CD4-positive, alpha-beta memory T cell (primary cell): ENCODE results near the gene TELO2. TPM values are rescaled to one million over a fixed set of nuclear protein-coding genes. Genes with fewer than 3 reads are reported as not detected.
A peak's percentile ranks its signal among the peaks of the same experiment; 100 is the strongest.

Experiments used
- CTCF ChIA-PET: fragments of 350-600 bp; sonication (Branson Sonifier 250); formaldehyde crosslinking; loops from one replicate; lab custom pipeline; 2021; ENCODE audit warnings: inconsistent platforms; ENCODE audit not compliant: partially characterized antibody; lab: Charles Lee
- POLR2A ChIA-PET: fragments of 350-600 bp; sonication (Branson Sonifier 250); formaldehyde crosslinking; loops from one replicate; lab custom pipeline; 2021; ENCODE audit not compliant: partially characterized antibody; lab: Charles Lee
- DNase-seq, 5 donors: peaks; one replicate each; pipeline versions ENCODE4 v3.0.0 to v3.0.0-alpha.2; 2020 to 2022; ENCODE audit warnings: mixed read lengths in 1 of 5
- H3K27ac ChIP-seq: one replicate; pipeline ENCODE4 v1.7.0; 2013; ENCODE audit warnings: low read depth, low read length
- H3K27me3 ChIP-seq: 2 replicates; pipeline ENCODE4 v1.7.0; 2013; ENCODE audit warnings: mild to moderate bottlenecking, low read length, moderate library complexity; ENCODE audit not compliant: insufficient read depth
- H3K36me3 ChIP-seq: 2 replicates; pipeline ENCODE4 v1.7.0; 2013; ENCODE audit warnings: mild to moderate bottlenecking, low read length, moderate library complexity; ENCODE audit not compliant: insufficient read depth
- H3K4me1 ChIP-seq: 2 replicates; pipeline ENCODE4 v1.7.0; 2013; ENCODE audit warnings: mild to moderate bottlenecking, low read length, moderate library complexity; ENCODE audit not compliant: insufficient read depth
- H3K4me3 ChIP-seq, 2 donors: one replicate each; pipeline ENCODE4 v1.7.0; 2013; ENCODE audit warnings: low read length in 2 of 2, mild to moderate bottlenecking in 1 of 2
- H3K9me3 ChIP-seq, 2 donors: one replicate each; pipeline ENCODE4 v1.7.0; 2013; ENCODE audit warnings: low read length in 2 of 2, control low read depth in 1 of 2; ENCODE audit not compliant: control insufficient read depth in 1 of 2
- H3K27ac Mint-ChIP-seq, 7 donors: one replicate each; pipeline ENCODE4 v1.8.0; 2020 to 2021; ENCODE audit warnings: mixed read lengths in 7 of 7, mild to moderate bottlenecking in 6 of 7, inconsistent platforms in 3 of 7, moderate library complexity in 3 of 7
- H3K27me3 Mint-ChIP-seq, 2 donors: one replicate each; pipeline ENCODE4 v1.8.0; 2020 to 2021; ENCODE audit warnings: mixed read lengths in 2 of 2
- H3K36me3 Mint-ChIP-seq, 2 donors: one replicate each; pipeline ENCODE4 v1.8.0; 2020 to 2021; ENCODE audit warnings: mixed read lengths in 2 of 2, inconsistent platforms in 1 of 2, mild to moderate bottlenecking in 1 of 2
- H3K4me1 Mint-ChIP-seq, 4 donors: one replicate each; pipeline ENCODE4 v1.8.0; 2020 to 2021; ENCODE audit warnings: mixed read lengths in 4 of 4, mild to moderate bottlenecking in 1 of 4
- H3K4me3 Mint-ChIP-seq, 8 donors: one replicate each; pipeline ENCODE4 v1.8.0; 2020 to 2021; ENCODE audit warnings: mixed read lengths in 8 of 8, mild to moderate bottlenecking in 7 of 8, moderate library complexity in 6 of 8, inconsistent platforms in 3 of 8
- H3K9me3 Mint-ChIP-seq, 8 donors: one replicate each; pipeline ENCODE4 v1.8.0; 2020 to 2021; ENCODE audit warnings: mixed read lengths in 8 of 8, mild to moderate bottlenecking in 5 of 8, inconsistent platforms in 3 of 8, moderate library complexity in 1 of 8
- intact Hi-C: fragments of 100-400 bp; cut with micrococcal nuclease; formaldehyde crosslinking; loops from one replicate; pipeline ENCODE4 v1.15.1; 2023
- polyA plus RNA-seq, 2 donors: library from polyadenylated mRNA; unstranded; fragments of 300-500 nt; fragmentation: Illumina TruSeq; gene quantifications; one replicate each; pipeline ENCODE4 v1.2.3, GENCODE V29; 2021
- total RNA-seq, 2 experiments: library from RNA; stranded (reverse); gene quantifications; one replicate each; pipeline ENCODE4 v1.2.3, GENCODE V29; 2021

The TELO2 gene
- total RNA-seq = 10 to 100 TPM; 55.3 to 56.0 TPM
- polyA plus RNA-seq = 10 to 100 TPM; 11.3 to 14.5 TPM

GRCh38 chr16:1492923-1493745 lies at the start of gene TELO2:
Gene TELO2 (plus strand): TSS chr16:1493360. CDS start chr16:1494282, 922 bp downstream.
- Mint-ChIP-seq H3K4me3 (peak within 1 kb of the TSS; percentile 93 to 98 (median 95)), H3K36me3 (peaks cover under 1 to 13% of the 10 kb centered on the region in 2 donors), H3K9me3 (peaks cover 0 to 1% (median 0%) of the 10 kb centered on the region in 8 donors), H3K27ac (peak within 1 kb of the TSS; percentile 93 to 100 (median 99)), H3K27me3 (peaks cover 0 to 1% of the 10 kb centered on the region in 2 donors), H3K4me1 (peaks cover 7 to 22% (median 15%) of the 10 kb centered on the region in 4 donors)
- H3K36me3 ChIP-seq = no peaks in the 10 kb centered on the region
- H3K4me1 ChIP-seq = peaks cover 20% of the 10 kb centered on the region
- ChIA-PET POLR2A (interaction anchor here (0.7 to 3.2 kb wide), 10 partner anchors 17 to 213 kb away, joined by 3 to 30 read pairs (median 6); partner anchors contain the start of genes CRAMP1, IFT140, JPT2 and MAPK8IP3), CTCF (interaction anchor here (1.8 to 2.0 kb wide), 2 partner anchors 10 to 45 kb away, joined by 4 to 5 read pairs; no protein-coding TSS in a partner anchor)
- H3K27ac ChIP-seq = peak within 1 kb of the TSS; percentile 78
- intact Hi-C loops = loop anchor here (1.0 to 10.0 kb wide), 6 partner anchors 18 to 449 kb away; partner anchors contain the start of genes CLCN7, CRAMP1, IFT140 and MAPK8IP3
- no peaks in the 10 kb centered on the region for H3K9me3 ChIP-seq
- peak; percentile 85 to 93 (median 88) for DNase-seq
- peak within 1 kb of the TSS; percentile 48 to 72 for H3K4me3 ChIP-seq
- no peaks in the 10 kb centered on the region for H3K27me3 ChIP-seq

GRCh38 chr16:1443403-1443973 lies 49.7 kb upstream of the TELO2 start:
- no peaks in the 10 kb centered on the region for H3K4me1 ChIP-seq
- peaks cover 0 to 5% of the 10 kb centered on the region in 2 donors for H3K36me3 Mint-ChIP-seq
- H3K4me3 Mint-ChIP-seq = no peak overlapping the region
- DNase-seq = peak in 1 of 5 donors; percentile 4
- intact Hi-C loops = no loop called here
- no peak overlapping the region for H3K4me3 ChIP-seq
- H3K9me3 Mint-ChIP-seq = no peaks in the 10 kb centered on the region
- no peaks in the 10 kb centered on the region for H3K36me3 ChIP-seq
- POLR2A ChIA-PET = interaction anchor here (1.4 kb wide), 1 partner anchor 9 kb away, joined by 3 read pairs; no protein-coding TSS in a partner anchor
- H3K27ac ChIP-seq = no peak overlapping the region
- H3K27me3 ChIP-seq = no peaks in the 10 kb centered on the region
- H3K9me3 ChIP-seq = no peaks in the 10 kb centered on the region
- CTCF ChIA-PET = no interaction called here
- H3K4me1 Mint-ChIP-seq = no peaks in the 10 kb centered on the region
- H3K27me3 Mint-ChIP-seq = no peaks in the 10 kb centered on the region
- H3K27ac Mint-ChIP-seq = no peak overlapping the region

GRCh38 chr16:1443980-1444729 lies 49.0 kb upstream of the TELO2 start, which contains the start of gene CCDC154:
Gene CCDC154 (minus strand): TSS chr16:1444556. CDS start chr16:1444322, 234 bp downstream.
- intact Hi-C loops = no loop called here
- H3K27ac Mint-ChIP-seq = no peak within 1 kb of the TSS
- CTCF ChIA-PET = no interaction called here
- Histone ChIP-seq H3K27ac (no peak within 1 kb of the TSS), H3K27me3 (no peaks in the 10 kb centered on the region), H3K36me3 (no peaks in the 10 kb centered on the region), H3K4me3 (no peak within 1 kb of the TSS), H3K4me1 (no peaks in the 10 kb centered on the region), H3K9me3 (no peaks in the 10 kb centered on the region)
- no peaks in the 10 kb centered on the region for H3K4me1 Mint-ChIP-seq
- POLR2A ChIA-PET = interaction anchor here (1.4 kb wide), 1 partner anchor 10 kb away, joined by 3 read pairs; no protein-coding TSS in a partner anchor
- DNase-seq = peak in 1 of 5 donors; percentile 7
- no peak within 1 kb of the TSS for H3K4me3 Mint-ChIP-seq
- no peaks in the 10 kb centered on the region for H3K9me3 Mint-ChIP-seq
- H3K36me3 Mint-ChIP-seq = peaks cover 0 to 5% of the 10 kb centered on the region in 2 donors
- H3K27me3 Mint-ChIP-seq = no peaks in the 10 kb centered on the region

- Mint-ChIP-seq H3K4me1 (no peaks in the 10 kb centered on the region), H3K9me3 (no peaks in the 10 kb centered on the region), H3K27ac (no peak overlapping the region), H3K36me3 (peaks cover 0 to 8% of the 10 kb centered on the region in 2 donors), H3K27me3 (no peaks in the 10 kb centered on the region), H3K4me3 (no peak overlapping the region)
- Histone ChIP-seq H3K27ac (no peak overlapping the region), H3K9me3 (no peaks in the 10 kb centered on the region), H3K4me1 (no peaks in the 10 kb centered on the region), H3K36me3 (no peaks in the 10 kb centered on the region), H3K27me3 (no peaks in the 10 kb centered on the region), H3K4me3 (no peak overlapping the region)
- DNase-seq = peak in 1 of 5 donors; percentile 26
- intact Hi-C loops = no loop called here
- POLR2A ChIA-PET = no interaction called here
- CTCF ChIA-PET = interaction anchor here (0.6 kb wide), 1 partner anchor 40 kb away, joined by 3 read pairs; no protein-coding TSS in a partner anchor
These were observed 48.2 kb upstream of the TELO2 start for GRCh38 chr16:1444730-1445517.

- Mint-ChIP-seq H3K4me3 (no peak overlapping the region), H3K36me3 (peaks cover 0 to 10% of the 10 kb centered on the region in 2 donors), H3K9me3 (no peaks in the 10 kb centered on the region), H3K4me1 (no peaks in the 10 kb centered on the region), H3K27me3 (no peaks in the 10 kb centered on the region), H3K27ac (no peak overlapping the region)
- intact Hi-C loops = no loop called here
- Histone ChIP-seq H3K27me3 (no peaks in the 10 kb centered on the region), H3K36me3 (no peaks in the 10 kb centered on the region), H3K27ac (no peak overlapping the region), H3K4me3 (no peak overlapping the region), H3K9me3 (no peaks in the 10 kb centered on the region), H3K4me1 (no peaks in the 10 kb centered on the region)
- DNase-seq = no peak
- ChIA-PET CTCF (interaction anchor here (0.6 kb wide), 1 partner anchor 40 kb away, joined by 3 read pairs; no protein-coding TSS in a partner anchor), POLR2A (no interaction called here)
These were observed 47.5 kb upstream of the TELO2 start for GRCh38 chr16:1445518-1446203.
